Activated CD8-positive, alpha-beta memory T cell treated with anti-CD3 and anti-CD28 coated beads for 48 hours (primary cell): ENCODE measurements around the gene RETN.

ENCODE experiments used
- DNase-seq, 3 experiments: peaks; one replicate each; pipeline ENCODE4 v3.0.0-alpha.2; 2020; ENCODE audit warnings: low read depth in 2 of 3, low spot score in 2 of 3

Gene RETN, protein sequence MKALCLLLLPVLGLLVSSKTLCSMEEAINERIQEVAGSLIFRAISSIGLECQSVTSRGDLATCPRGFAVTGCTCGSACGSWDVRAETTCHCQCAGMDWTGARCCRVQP

GRCh38 chr19:7668842-7669241, at the start of gene RETN:
Gene RETN, plus strand, starts transcription at chr19:7669049. Its CDS starts 278 bp downstream, at chr19:7669327.
- no peak for DNase-seq

- DNase-seq: no peak
Measured at GRCh38 chr19:7619671-7620441, 49.0 kb upstream of the RETN start.

DNA sequence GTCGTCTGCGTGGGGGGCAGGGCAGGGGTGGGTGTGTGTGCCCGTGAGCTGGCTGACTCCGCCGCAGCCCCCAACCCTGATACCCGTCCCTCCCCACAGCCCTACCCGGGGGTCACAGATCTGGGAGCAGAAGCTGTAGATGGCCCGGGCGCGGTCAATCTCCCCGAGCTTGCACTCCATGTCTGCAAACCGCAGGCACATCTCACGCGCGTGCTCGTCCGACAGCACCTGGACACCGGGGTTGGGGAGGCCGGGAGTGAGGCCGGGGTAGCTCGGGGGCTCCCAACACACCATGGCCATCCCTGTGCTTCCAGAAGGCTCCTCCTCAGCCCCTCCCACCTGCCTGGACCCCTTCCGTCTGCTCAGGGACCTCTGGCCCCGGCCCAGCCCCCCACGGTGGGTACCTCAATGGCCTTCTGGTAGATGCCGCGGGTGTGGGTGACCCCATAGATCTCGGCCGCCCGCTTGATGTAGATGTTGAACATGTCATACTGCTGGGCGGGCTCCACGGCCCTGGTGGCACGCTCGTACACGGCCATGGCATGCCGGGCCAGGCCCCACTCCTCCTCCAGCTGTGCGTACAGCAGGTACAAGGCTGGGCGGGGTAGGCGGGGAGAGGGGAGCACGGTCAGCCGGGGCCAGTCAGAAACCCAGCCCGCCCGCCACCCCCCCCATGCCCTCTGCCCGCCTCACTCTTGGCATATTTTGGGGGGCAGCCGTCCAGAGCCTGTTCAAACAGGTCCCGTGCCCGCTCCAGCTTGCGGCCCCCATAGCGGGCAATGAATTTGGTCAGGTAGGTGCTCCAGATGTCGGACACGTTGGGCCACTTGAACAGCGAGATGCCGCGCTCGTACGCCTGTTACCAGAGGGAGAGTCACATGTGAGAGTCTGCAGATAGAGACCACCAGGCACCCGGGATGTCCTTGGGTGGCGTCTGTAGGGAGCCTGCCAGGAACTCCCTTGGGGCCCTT, 48.1 kb upstream of the RETN start:
- no peak for DNase-seq

GRCh38 chr19:7622933-7623685, 45.7 kb upstream of the RETN start:
- DNase-seq: no peak

- DNase-seq: no peak
Measured at GRCh38 chr19:7623725-7624603, 44.9 kb upstream of the RETN start.

DNA sequence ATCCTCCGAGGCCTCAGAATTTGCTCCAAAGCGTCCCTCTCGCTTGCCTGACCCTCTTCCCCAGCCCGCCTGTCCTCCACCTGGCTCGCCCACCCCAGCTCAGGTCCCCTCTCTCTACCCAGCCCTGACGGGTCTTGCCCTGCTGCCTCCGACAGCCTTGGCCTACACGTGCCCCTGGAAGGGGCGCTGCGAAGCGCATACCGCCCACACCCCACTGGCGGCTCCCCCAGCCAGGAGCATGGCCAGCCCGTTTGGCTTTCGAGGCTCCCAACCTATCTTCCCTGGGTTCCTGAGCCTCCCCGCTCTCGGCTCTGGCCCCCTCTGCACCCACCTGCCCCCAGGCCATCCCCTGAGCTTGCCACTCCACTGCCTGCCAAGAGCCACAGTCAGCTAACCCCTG, 44.0 kb upstream of the RETN start:
- DNase-seq: no peak

DNA sequence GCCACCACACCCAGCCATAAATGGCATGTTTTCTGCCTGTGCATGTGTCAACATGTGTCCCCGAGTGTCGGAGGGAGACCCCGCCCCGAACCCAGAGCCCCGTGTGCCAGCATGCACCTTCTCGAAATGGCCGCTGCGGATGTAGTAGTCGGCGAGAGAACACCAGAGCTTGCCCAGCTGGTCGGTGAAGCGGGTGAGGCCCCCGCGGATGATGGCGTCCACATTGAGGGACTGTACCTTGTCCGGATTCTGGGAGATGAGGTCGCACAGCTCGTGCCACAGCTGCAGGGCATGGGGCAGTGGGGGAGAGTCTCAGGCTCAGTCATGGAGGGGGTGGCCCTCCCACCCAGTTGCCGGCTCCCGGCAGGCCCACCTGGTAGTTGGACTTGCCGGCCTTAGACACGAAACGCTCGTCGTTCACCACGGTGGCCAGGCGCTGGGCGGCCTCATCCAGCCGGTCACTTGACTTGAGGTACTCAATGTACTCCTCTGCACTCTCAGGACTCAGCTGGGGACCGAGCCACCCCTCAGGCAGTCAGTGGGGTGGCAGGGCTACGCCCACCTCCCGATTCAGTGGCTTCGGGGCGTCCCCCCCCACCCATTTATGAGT, 43.0 kb upstream of the RETN start:
- no peak for DNase-seq

GRCh38 chr19:7627166-7627565, 41.7 kb upstream of the RETN start:
- DNase-seq: no peak

DNA sequence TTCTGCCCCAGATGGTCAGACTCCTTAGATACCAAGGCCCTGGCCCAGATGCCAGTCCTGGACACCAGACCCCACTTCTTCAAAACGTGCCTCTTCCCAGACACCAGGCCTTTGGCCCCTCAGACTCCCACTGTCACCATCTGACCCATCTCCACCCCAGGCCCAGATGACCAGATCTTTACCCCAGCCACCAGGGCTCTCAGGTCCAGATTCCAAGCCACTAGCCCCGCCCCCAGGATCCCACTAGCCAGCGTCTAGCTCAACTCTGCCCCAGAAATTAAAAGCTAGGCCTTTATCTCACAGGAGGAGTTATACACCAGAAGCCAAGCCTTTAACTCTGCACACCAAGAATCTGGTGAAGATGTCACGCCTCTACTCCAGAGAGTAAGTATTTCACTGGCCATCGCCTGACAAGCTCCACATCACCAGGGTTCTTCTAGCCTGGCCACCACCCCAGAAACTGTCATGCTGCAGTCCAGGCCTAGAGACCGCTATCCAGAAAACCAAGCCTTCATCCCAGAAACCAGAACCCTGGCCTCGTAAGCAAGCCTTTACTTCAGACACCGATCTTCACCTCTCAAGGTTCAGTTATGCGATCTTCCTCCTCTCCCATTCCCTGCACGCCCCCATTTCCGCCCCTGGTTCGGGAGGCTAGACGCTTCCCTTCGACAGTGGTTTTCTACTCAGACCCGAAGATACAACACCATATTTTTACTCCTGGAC, 40.1 kb upstream of the RETN start:
- no peak for DNase-seq

DNA sequence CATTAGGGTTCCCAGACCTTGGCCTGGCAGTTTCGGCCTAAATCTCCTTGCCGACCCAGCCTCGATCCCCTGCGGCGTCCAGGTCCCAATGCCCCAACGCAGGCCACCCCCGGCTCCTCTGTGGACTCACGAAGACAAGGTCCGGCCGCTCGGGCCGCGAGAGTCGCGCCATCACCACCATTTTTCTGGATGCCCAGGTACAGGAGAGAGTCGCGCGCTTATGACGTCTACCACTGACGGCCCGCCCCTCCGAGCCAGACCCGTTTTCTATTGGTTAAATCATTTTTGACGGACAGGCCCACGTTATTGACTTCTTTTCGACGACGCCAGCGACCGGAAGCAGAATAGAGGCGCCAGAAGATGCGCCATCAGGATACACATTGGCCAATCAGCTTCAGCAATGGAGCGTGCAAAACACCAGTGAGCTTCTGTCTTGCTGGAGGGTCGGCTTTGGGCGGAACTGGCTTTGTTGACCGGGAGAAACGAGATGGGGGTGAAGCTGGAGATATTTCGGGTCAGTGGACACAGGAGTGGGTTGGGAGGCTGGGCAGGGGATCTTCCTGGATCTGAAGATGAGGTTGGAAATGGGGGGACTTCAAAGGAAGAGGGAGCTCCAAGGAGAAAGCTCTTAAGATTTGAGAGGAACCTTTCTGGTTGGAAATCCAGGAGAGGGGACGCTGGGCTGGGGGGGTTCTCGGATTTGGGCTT, 39.3 kb upstream of the RETN start, which contains the start of the genes PET100 and XAB2:
Gene PET100, plus strand, starts transcription at position 447 of the 708 bp plus-strand sequence. Its CDS starts 41 bp downstream, at position 488.
Gene XAB2, minus strand, starts transcription at position 199 of the 708 bp plus-strand sequence. Its CDS starts 18 bp downstream, at position 181.
- peak; percentile 82 to 93 (median 84) for DNase-seq

DNA sequence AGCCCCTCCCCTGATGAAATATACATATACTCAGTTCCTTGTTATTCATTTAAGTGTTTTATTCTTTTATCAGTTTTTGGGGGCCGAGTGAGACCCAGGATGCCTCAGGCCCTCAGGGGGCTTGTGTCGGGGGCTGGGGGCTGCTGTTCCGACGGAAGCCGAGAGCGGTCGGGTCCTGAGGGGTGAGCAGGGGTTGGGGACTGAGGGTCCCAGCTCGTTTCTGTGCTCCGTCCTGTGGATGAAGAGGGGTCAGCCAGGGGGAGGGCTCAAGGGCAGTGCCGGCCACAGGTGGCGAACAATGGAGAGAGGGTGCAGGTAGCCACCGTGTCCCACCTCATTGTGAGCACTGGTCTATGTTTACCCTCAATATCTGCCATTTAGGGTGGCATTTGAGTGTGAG, 37.3 kb upstream of the RETN start:
- DNase-seq: no peak

GRCh38 chr19:7632340-7633203, 36.3 kb upstream of the RETN start:
- no peak for DNase-seq

DNA sequence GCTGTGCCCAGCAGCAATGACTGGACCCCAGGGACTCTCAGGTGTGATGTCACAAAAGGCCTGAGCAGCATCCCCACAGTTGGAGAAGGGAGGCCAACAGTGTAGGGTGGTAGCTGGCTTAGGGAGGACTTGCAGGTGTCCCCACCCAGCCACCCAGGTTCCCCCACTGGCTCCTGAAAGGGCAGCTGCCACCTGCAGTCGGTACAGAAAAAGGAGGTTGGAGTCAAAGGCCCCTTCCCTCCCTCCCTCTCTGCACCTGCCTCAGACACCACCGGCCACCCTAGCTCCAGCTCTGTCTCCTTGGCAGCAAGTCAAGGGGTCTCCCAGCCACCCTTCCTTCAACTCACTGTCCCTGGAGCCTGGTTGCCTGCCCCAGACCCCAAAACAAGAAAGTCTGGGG, 35.2 kb upstream of the RETN start, which contains the start of gene PCP2:
Gene PCP2, minus strand, starts transcription at position 22 of the 400 bp plus-strand sequence. CDS start 262 bp downstream, outside the sequence.
- no peak for DNase-seq

DNA sequence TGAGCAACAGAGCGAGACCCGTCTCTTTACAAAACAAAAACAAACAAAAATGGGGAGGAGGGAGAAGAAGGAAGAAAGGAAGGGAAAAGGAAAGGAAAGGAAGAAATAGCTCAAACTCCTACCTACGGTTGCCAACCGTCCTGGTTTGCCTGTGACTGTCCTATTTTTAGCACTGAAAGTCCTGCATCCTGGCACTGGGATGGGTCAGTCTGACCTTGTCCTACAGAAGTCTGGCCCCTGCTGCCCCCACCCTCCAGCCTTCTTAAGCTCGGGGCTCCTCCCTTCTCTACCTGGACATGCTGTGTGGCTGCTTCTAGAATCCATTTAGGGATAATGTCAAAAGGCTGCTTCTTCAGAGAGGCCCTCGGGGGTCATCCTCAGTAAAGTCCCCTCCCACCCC, 33.2 kb upstream of the RETN start:
- no peak for DNase-seq

- DNase-seq: no peak
Measured at GRCh38 chr19:7636317-7636690, 32.5 kb upstream of the RETN start.

- DNase-seq: peak; percentile 83 to 89 (median 84)
Measured at GRCh38 chr19:7636691-7637373, 32.0 kb upstream of the RETN start, which contains the start of gene STXBP2. Gene STXBP2, plus strand, starts transcription at chr19:7637110. Its CDS starts 40 bp downstream, at chr19:7637150.
